Fibroblast of lung (primary cell): ENCODE results near the gene TANGO6. TPM values are rescaled to one million over a fixed set of nuclear protein-coding genes. Genes with fewer than 3 reads are reported as not detected.

Experiments used
- DNase-seq, 2 donors: peaks; one replicate each; pipeline versions ENCODE4 v3.0.0 to v3.0.0-alpha.2; 2010; ENCODE audit warnings: low read depth in 2 of 2
- H2AFZ ChIP-seq: 2 replicates; pipeline ENCODE4 v1.5.1; 2012; ENCODE audit warnings: low read length, control low read depth, inconsistent platforms
- H3K27ac ChIP-seq: 2 replicates; pipeline ENCODE4 v1.5.1; 2011; ENCODE audit warnings: low read length, control low read depth; ENCODE audit not compliant: insufficient read depth
- H3K27me3 ChIP-seq: 2 replicates; pipeline ENCODE4 v1.5.1; 2011; ENCODE audit warnings: mild to moderate bottlenecking, low read length; ENCODE audit not compliant: control insufficient read depth, insufficient read depth
- H3K36me3 ChIP-seq: 2 replicates; pipeline ENCODE4 v1.5.1; 2011; ENCODE audit warnings: low read length; ENCODE audit not compliant: control insufficient read depth, insufficient read depth
- H3K4me1 ChIP-seq: 2 replicates; pipeline ENCODE4 v1.5.1; 2011; ENCODE audit warnings: low read length; ENCODE audit not compliant: control insufficient read depth, insufficient read depth; ENCODE audit errors: extremely low read depth
- H3K4me2 ChIP-seq: 2 replicates; pipeline ENCODE4 v1.5.1; 2011; ENCODE audit warnings: low read length, control low read depth; ENCODE audit not compliant: insufficient read depth; ENCODE audit errors: extremely low read depth
- H3K4me3 ChIP-seq, 4 experiments: fragments of 200-600 bp in 1 of 4; sonication (generic) in 1 of 4; replicated peaks in 1 of 4; 2 replicates each; pipeline ENCODE4 v1.5.1; 2011 to 2016; ENCODE audit warnings: low read length in 4 of 4, low read depth in 3 of 4, mild to moderate bottlenecking in 3 of 4, control low read depth in 2 of 4, inconsistent platforms in 1 of 4, mixed read lengths in 1 of 4; ENCODE audit not compliant: insufficient read depth in 1 of 4; ENCODE audit errors: control extremely low read depth in 1 of 4
- H3K79me2 ChIP-seq: 2 replicates; pipeline ENCODE4 v1.5.1; 2012; ENCODE audit warnings: mild to moderate bottlenecking, low read length, inconsistent platforms; ENCODE audit not compliant: control insufficient read depth, insufficient read depth
- H3K9ac ChIP-seq: 2 replicates; pipeline ENCODE4 v1.5.1; 2011; ENCODE audit warnings: mild to moderate bottlenecking, low read length, control low read depth; ENCODE audit not compliant: insufficient read depth
- H3K9me3 ChIP-seq: 2 replicates; pipeline ENCODE4 v1.5.1; 2012; ENCODE audit warnings: low read depth, low read length; ENCODE audit not compliant: control insufficient read depth, insufficient read depth
- H4K20me1 ChIP-seq: 2 replicates; pipeline ENCODE4 v1.5.1; 2011; ENCODE audit warnings: low read length; ENCODE audit not compliant: control insufficient read depth, insufficient read depth; ENCODE audit errors: extremely low read depth
- EZH2 ChIP-seq: IDR thresholded peaks from 2 replicates; pipeline ENCODE4 v1.5.1; 2012; ENCODE audit warnings: low read length, control low read depth, mild to moderate bottlenecking; ENCODE audit errors: missing control alignments
- polyA plus RNA-seq, 2 donors: library from polyadenylated mRNA; depleted of rRNA in 1 of 2; stranded (reverse) in 1 of 2; unstranded in 1 of 2; fragments of >200 nt; gene quantifications; 2 replicates each; pipeline ENCODE4 v1.2.1, GENCODE V29; 2011 to 2012; ENCODE audit warnings: missing spikeins in 1 of 2
- total RNA-seq: library from RNA; depleted of rRNA; stranded (reverse); fragments of >200 nt; gene quantifications from 2 replicates; pipeline ENCODE4 v1.2.1, GENCODE V29; 2014
- TF ChIP-seq, protein P1 (sequence below), 2 donors: IDR thresholded peaks in 1 of 2; conservative IDR thresholded peaks in 1 of 2; 1 replicate in 1 of 2; 2 replicates in 1 of 2; pipeline ENCODE4 v1.5.1; 2011 to 2012; ENCODE audit warnings: low read length in 2 of 2, control low read depth in 1 of 2, inconsistent platforms in 1 of 2, low read depth in 1 of 2, mild to moderate bottlenecking in 1 of 2

The TANGO6 gene
- total and polyA plus RNA-seq, 2 donors (not counting 1 experiment from before 2014, with no cell fraction given), result 6.5 to 29.9 TPM

DNA sequence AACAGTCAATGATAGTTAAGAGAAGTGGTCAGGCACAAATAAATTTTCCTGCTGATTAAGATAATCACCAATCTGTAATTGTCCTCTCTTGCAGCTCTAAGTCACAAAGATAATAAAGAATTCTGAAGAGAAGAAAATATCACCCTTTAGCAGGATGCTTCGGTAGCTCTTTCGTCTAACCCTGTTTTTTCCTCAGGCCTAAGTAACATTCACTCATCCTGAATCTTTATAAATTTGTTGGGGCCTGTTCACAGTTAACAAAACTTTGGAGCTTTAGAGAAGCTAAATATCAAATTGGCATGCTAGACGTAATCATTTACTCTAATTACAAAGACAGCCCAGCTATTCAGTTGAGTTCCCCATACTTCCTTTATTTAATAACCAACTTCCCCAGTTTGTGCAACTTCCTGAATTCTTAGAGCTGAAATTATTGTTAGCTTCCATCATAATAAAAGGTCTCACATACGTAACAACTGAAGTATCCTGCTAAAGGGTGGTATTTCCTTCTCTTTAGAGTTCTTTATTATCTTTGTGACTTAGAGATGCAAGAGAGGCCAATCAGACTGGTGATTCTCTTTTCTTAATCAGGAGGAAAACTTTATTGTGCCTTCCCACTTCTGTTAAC is 118.6 kb downstream of the TANGO6 start:
- no peaks in the 10 kb centered on the region for H3K36me3 ChIP-seq
- no peaks in the 10 kb centered on the region for H3K27me3 ChIP-seq
- no peaks in the 10 kb centered on the region for H3K79me2 ChIP-seq
- H3K9ac ChIP-seq, result no peak overlapping the region
- H3K4me3 ChIP-seq, result no peak overlapping the region
- TF ChIP-seq, protein P1, sequence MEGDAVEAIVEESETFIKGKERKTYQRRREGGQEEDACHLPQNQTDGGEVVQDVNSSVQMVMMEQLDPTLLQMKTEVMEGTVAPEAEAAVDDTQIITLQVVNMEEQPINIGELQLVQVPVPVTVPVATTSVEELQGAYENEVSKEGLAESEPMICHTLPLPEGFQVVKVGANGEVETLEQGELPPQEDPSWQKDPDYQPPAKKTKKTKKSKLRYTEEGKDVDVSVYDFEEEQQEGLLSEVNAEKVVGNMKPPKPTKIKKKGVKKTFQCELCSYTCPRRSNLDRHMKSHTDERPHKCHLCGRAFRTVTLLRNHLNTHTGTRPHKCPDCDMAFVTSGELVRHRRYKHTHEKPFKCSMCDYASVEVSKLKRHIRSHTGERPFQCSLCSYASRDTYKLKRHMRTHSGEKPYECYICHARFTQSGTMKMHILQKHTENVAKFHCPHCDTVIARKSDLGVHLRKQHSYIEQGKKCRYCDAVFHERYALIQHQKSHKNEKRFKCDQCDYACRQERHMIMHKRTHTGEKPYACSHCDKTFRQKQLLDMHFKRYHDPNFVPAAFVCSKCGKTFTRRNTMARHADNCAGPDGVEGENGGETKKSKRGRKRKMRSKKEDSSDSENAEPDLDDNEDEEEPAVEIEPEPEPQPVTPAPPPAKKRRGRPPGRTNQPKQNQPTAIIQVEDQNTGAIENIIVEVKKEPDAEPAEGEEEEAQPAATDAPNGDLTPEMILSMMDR (conservative IDR thresholded peaks at IDR 0.05 in 1 of 2, IDR thresholded peaks at IDR 0.05 in 1 of 2; ENCODE audit: low read depth in 1 of 2, low read length in 2 of 2), result no peak
- TF ChIP-seq EZH2, result no peak
- no peak overlapping the region for H3K4me2 ChIP-seq
- H3K27ac ChIP-seq, result no peak overlapping the region
- H3K9me3 ChIP-seq, result no peaks in the 10 kb centered on the region
- H3K4me1 ChIP-seq, result no peaks in the 10 kb centered on the region
- H4K20me1 ChIP-seq, result no peaks in the 10 kb centered on the region
- no peak for DNase-seq
- no peak overlapping the region for H2AFZ ChIP-seq

DNA sequence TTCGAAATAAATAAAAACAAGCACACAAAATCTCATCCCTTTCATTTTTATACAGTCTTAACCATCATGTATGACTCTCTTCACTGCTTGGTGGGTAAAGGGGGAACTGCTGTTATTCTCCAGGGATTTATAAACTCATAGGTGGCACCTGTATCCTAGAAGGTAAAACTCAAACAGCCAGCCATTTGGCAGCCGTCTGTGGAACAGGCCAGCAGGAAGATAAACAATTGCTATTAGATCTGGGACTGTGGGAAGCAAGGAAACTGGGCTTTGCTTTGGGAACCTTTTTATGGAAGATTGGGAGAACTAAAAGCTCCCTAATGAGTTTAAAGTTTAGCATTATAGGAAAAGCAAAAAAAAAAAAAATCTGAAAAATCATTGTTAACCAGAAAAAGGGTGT is 126.0 kb downstream of the TANGO6 start:
- no peak for DNase-seq
- Histone ChIP-seq H4K20me1 (no peaks in the 10 kb centered on the region), H3K4me1 (no peaks in the 10 kb centered on the region), H3K36me3 (no peaks in the 10 kb centered on the region), H3K9ac (no peak overlapping the region), H3K79me2 (no peaks in the 10 kb centered on the region), H3K9me3 (no peaks in the 10 kb centered on the region), H3K4me3 (no peak overlapping the region), H2AFZ (no peak overlapping the region), H3K27me3 (no peaks in the 10 kb centered on the region), H3K4me2 (no peak overlapping the region), H3K27ac (no peak overlapping the region)
- TF ChIP-seq, protein P1 (conservative IDR thresholded peaks at IDR 0.05 in 1 of 2, IDR thresholded peaks at IDR 0.05 in 1 of 2; ENCODE audit: low read depth in 1 of 2, low read length in 2 of 2), result no peak

DNA sequence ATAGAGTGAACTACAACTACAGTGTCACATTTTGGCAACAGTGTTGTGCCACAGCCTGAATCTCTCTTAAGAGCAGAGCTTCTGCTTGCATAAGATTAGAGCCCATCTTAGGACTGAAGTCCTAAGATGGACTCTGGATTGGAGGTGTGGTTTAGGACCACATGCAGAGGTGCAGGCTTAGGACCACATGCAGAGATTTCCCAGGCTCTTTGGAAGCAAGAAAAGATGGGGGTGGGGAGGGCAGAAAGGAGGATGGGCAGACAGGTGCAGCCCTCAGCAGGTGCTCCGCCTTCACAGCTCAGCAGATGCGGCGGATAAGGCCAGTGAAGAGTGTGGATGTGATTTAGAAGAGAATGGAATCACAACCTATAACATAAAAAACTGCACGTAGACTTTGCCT is 128.7 kb downstream of the TANGO6 start:
- no peak for DNase-seq
- Histone ChIP-seq H3K9me3 (no peaks in the 10 kb centered on the region), H3K27me3 (no peaks in the 10 kb centered on the region), H2AFZ (no peak overlapping the region), H3K27ac (no peak overlapping the region), H3K9ac (no peak overlapping the region), H3K79me2 (no peaks in the 10 kb centered on the region), H3K4me2 (no peak overlapping the region), H3K4me1 (no peaks in the 10 kb centered on the region), H4K20me1 (no peaks in the 10 kb centered on the region), H3K4me3 (no peak overlapping the region), H3K36me3 (no peaks in the 10 kb centered on the region)
- TF ChIP-seq EZH2, result no peak
- TF ChIP-seq, protein P1 (conservative IDR thresholded peaks at IDR 0.05 in 1 of 2, IDR thresholded peaks at IDR 0.05 in 1 of 2; ENCODE audit: low read depth in 1 of 2, low read length in 2 of 2), result no peak
